Stimulated activated naive CD8-positive, alpha-beta T cell treated with anti-CD3 and anti-CD28 coated beads, Interleukin-15, Interleukin-2, amounts not matched to agents 100 U/mL and 50 U/mL, for 24 hours (primary cell): ENCODE data around the gene NPIPB8.
"Not testable (repeated sequence)": the region's sequence is repeated elsewhere in the genome, so short reads cannot be mapped to it uniquely, and the experiment has no call there.

Experiments
- ATAC-seq: fragments of 150-1000 bp; cut with Tn5 transposase; one replicate; pipeline ENCODE4 v1.10.0; 2021
- DNase-seq: peaks from one replicate; pipeline ENCODE4 v3.0.0; 2021

The NPIPB8 gene

DNA sequence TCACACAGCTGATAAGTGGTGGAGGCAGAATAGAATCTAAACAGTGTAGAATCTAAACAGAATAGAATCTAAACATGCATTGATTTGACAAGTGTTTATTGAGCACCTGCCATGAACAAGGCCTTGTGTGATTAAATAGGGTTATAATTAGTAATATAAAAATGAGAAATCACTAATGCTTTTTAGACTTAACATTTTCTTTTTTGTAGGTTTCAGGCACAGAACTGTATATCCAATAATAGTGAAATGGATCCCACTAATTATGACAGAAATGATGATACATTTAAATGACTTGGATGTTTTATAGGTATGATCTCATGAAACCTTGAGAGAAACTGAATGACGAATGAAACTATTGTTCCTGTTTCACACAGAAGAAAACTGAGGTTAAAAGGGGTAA lies at the start of gene NPIPB8:
NPIPB8 (plus strand) TSS at position 301 of the 400 bp plus-strand sequence. CDS start 296 bp downstream, outside the sequence.
- not testable (repeated sequence) for DNase-seq, ATAC-seq

DNA sequence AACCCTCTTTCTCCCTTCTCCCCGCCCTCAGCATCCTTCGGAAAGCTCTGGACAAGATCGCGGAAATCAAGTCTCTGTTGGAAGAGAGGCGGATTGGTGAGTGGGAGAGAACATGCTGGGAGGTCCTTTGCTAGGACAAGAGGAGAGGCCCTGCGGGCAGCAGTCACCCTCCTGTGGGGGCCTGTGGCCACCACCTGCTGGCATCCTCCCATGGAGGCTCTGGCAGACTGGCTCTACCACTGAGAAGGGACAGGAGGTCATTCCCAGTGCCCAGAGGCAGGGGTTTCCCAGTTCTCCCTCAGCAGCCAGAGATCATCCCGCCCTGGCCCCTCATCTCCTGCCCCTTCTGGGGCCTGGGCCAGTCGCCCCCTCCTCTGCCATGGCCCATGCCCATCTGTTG lies 48.8 kb upstream of the NPIPB8 start:
- ATAC-seq (no peak), DNase-seq (no peak)

DNA sequence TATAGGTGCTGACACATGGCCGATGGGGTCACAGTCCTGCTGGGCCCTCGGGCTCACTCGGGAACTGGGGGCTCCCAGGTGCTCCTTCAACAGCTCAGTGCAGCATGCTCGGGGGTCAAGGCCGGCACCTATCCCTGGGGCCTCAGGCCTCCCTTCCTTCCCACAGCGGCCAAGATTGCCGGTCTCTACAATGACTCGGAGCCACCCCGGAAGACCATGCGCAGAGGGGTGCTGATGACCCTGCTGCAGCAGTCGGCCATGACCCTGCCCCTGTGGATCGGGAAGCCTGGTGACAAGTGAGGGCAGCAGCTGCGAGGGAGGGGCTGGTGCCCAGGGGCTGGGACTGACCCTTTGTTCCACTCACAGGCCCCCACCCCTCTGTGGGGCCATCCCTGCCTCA lies 47.9 kb upstream of the NPIPB8 start:
- ATAC-seq: no peak
- DNase-seq: no peak

DNA sequence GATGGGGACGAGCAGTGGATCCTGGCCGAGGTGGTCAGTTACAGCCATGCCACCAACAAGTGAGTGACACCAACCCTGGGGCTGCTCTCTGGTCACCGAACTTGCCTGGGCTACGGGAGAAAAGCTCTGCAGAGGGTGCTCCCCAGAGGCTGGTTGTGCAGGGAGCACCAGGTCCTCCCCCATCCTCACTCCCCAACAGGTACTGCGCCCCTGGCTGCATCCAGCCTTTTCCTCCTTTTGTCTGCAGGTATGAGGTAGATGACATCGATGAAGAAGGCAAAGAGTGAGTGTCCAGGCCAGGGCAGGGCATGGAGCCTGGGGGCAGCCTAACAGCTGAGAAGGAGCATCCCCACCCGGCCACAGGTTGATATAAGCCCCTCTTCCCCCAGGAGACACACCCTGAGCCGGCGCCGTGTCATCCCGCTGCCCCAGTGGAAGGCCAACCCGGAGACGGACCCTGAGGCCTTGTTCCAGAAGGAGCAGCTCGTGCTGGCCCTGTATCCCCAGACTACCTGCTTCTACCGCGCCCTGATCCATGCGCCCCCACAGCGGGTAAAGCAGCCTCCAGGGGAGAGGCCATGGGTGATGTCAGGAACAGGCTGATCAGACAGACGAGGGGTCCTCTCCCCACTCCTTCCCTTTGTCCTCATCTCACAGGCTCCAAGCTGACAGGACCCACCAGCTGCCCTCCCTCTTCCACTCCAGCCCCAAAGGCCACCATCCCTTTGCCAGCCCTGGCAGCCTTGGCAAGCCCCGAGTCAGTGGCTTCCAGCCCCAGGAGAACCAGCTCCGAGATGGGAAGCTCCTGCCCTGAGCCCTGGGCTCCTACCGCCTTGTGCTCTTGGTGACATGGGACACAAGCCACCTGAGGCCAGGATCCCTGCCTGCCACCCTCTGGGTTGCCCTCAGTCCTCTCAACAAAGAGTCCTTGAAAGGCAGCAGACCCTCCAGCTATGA lies 47.2 kb upstream of the NPIPB8 start:
- DNase-seq: no peak
- no peak for ATAC-seq

DNA sequence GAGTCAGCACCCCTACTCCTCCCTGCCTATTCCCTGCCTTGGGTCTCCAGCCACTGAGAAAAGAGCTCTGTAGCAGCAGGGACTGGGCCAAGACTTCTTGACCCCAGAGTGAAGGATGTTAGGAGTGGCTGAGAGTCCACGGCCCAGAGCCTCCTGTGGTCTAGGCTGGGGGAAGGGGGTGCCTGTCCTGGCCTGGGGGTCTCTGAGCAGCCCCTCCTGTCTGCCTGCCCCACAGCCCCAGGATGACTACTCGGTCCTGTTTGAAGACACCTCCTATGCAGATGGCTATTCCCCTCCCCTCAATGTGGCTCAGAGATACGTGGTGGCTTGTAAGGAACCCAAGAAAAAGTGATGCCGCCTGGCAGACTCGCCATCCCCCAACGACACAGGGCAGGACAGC lies 46.5 kb upstream of the NPIPB8 start:
- ATAC-seq: no peak
- no peak for DNase-seq

DNA sequence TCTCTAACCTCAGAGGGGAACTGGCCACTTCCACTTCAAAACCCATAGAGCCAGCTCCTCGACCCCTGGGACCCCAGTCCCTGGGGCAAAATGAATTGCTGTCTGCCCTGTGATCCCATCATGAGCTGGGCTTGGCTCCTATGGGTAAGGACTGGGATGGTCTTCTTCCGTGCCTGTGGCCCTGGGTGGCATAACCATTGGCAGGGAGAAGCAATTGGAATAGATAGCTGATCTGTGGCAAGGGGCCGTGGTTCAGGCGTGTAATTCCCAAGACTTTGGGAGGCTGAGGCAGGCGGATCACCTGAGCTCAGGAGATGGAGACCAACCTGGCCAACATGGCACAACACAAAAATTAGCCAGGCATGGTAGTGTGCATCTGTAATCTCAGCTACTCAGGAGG lies 45.4 kb upstream of the NPIPB8 start:
- no peak for DNase-seq
- ATAC-seq: no peak

DNA sequence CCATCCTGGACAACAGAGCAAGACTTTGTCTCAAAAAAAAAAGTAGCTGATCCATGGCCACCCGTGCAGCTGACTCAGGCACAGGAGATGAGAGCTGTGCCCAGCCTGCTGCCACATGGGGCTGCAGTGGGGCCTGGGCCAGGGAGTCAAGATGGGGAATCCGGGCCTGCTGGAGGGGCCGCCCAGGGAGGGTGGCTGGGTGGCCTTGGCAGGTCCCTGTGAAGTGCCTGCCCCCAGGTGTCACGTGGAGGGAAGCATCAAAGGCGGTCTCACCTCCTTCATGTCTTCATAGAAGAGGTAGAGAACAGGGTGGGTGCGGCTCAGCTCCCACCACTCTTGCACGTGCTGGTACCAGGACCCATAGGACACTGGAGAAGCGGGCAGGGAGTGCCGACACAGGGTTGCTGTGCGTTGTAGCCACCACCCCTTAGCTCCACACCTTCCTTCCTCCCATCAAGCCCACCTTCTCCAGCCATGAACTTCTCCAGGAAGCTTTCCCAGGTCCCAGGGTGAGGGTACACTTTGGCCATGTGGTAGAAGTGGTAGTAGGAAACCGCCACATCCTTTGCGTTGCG lies 44.8 kb upstream of the NPIPB8 start:
- DNase-seq: no peak
- no peak for ATAC-seq

DNA sequence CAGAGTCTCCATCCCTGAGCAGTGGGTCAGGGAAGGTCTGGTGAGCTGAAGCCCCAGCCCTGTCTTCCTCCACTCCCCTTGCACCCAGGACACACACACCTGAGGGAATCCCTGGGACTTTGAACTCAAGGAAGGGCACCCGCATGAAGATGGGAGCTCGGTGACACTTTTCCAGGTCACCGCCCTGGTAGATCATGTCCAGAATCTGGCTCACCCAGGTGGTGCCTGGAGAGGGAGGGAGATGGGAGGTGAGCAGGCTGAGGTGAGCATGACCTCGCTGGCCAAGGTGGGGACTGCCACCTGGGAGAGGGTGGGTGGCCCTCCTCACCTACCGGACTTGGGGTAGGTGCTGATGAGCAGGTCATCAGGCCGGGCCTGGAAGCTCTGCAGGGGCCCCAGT lies 42.4 kb upstream of the NPIPB8 start:
- DNase-seq, ATAC-seq: not testable (repeated sequence)

DNA sequence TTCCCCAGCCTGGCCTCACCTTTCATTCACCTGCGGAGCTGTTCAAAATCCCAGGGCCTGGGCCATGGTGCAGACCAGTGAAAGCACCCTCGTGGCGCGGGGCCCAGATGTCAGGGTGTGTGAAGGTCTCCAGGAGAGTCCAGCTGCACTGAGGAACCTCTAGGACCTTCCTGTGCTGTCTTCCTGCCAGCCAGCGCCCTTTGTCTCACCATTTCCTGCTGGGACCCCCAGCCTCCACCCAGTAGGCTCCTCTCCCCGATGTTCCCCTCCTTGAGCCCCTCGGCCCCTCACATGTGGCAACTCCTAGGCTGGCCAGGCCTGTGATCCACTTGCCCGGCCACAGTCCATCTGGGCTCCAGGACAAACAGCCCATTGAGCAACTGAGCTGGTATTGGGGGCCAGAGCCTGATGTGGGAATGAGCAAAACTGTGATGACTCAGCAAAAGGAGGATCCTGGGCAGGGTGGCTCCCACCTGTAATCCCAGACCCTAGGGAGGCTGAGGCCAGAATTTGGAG lies 41.7 kb upstream of the NPIPB8 start:
- DNase-seq: no peak
- ATAC-seq: no peak

DNA sequence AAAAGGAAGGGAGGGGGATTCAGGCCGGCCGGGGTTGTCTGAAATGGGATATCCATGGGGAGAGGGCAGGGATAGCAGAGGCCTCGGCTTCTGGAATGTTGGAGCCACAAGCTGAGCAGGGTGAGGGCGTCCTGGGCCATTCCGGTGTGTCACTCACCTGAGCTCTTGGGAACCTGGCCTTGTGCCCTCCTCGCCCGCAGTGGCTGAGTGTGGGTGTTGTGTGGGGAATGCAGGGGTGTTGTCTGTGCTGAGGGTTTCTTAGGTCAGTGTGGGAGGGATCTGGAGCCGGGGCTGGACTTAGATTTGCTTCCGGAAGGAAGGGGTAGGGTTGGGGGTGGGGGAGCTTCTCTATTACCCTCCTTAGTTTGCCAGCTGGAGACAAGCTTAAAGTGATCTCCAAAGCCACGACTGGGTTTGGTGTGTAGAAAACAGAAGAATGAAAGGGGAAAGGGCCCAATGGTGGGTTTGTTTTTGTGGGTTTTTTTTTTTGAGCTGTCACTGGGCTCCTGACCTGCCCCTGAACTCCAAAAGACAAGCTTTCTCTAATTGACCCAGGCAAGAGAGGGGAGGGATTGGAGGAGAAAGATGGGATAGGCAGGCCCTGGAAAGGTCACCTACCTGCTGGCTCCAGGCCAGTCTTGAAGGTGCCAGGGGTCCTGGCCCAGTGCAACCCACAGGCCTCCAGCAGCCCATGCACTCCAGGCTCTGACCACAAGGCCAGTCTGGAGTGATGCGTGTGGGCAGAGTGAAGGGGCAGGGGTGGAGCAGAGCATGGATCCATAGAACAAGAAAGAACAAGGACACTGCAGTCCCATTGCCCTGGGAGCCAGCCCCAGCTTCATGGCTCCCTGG lies 40.8 kb upstream of the NPIPB8 start, which contains the start of gene SULT1A2:
SULT1A2 (minus strand) TSS at position 211 of the 852 bp plus-strand sequence. CDS start 1,120 bp downstream, outside the sequence.
- ATAC-seq: no peak
- DNase-seq: no peak

DNA sequence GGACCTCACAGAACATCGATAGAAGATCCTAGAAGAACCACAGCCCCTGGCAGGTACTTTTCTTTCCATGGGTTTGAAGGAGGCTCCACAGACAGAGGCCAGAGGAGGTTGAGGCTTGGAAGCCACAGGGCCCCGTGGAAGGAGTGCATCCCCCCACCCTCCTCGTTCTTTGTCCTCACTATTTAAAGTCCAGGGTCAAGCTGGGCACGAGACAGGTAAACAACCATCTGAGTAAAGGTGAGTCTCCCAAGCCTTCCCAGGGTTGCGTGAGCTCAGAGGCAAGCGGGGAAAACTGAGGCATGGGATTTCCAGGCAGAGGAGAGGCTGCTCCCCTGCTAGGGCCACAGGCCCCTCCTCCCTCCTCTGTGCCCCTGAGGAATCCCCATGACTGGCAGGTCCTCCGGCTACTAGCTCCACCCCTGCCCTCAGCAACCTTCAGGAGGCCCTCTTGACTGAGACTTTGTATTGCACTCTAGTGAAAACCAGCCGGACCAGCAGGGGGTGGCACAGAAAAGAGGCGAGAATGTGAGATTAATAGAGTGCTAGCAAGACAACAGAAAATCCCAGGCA lies 40.1 kb upstream of the NPIPB8 start:
- DNase-seq (no peak), ATAC-seq (no peak)

DNA sequence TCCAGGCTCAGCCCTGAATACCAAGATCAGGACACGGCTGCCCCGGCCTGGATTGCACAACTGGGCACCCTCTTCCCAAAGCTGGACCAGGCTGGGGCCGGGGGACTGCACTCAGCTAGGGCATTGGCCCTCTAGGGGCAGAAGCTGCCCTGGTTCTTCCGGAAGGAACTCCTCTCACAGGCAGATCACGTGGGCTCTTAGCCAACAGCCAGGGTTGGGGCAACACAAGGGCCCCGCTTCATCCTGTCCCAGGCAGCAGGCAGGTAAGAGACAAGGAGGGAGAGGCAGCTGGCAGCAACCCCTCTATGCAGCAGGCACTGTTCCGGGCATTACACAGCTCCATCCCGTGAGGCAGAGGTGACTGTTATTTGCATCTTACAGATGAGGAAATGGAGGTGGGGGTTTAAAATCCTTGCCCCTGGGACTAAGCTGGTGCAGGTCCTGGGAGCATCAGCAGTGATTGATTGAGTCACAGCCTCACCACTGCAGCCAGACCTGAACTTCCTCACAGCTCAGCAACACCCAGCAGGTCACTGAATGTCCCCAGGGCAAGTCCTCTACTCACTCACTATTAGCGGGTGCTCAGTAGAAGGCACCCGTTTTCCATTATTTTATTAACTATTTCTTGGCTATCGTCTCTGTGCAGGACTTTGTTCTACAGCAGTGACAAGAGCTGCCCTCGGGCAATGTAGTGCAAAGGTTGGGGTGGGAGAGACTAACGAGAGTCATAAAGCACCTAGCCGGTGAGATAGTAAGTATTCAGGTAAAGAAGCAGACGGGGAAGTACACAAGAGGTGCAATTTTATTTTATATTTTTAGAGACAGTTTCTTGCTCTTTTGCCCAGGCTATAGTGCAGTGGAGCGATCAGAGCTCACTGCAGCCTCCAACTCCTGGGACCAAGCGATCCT lies 38.2 kb upstream of the NPIPB8 start:
- ATAC-seq: peak; percentile 70
- not testable (repeated sequence) for DNase-seq

DNA sequence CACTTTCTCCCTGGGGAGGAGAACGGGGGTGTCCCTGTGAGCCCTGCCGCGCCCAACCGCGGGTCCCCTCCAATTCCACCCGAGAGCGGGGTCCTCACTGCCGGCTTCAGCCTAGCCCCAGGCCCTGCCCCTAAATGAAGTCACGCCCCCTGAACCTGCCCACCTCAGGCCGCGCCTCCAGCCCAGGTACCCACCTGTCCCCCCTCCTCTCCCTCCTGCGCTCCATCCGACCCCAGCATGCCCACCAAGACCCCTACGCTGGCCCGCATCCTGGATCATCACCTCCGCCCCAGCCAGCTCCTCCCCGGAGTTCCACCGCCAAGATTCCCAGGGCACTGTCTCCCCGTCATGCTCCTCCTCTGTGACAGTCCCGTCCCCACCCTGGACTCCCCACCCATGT lies 36.9 kb upstream of the NPIPB8 start:
- ATAC-seq: not testable (repeated sequence)

DNA sequence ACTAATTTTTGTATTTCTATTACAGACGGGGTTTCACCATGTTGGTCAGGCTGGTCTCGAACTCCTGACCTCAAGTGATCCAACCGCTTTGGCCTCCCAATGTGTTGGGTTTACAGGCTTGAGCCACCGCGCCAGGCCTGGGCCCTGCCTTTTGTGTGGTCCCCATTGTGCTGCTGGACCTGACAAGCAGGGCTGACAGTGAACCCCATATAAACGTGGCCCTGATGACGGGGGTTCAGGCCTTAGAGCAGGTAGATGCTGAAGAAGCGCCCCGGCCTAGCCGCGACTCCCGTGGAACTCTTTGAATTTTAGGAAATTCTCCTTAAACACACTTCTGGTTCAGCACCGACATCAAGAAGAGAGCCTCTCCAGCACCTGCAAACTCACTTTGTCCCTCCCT lies 36.3 kb upstream of the NPIPB8 start:
- not testable (repeated sequence) for ATAC-seq, DNase-seq

More for the DNA sequence above, 36.9 kb upstream of the NPIPB8 start:
- DNase-seq: not testable (repeated sequence)

DNA sequence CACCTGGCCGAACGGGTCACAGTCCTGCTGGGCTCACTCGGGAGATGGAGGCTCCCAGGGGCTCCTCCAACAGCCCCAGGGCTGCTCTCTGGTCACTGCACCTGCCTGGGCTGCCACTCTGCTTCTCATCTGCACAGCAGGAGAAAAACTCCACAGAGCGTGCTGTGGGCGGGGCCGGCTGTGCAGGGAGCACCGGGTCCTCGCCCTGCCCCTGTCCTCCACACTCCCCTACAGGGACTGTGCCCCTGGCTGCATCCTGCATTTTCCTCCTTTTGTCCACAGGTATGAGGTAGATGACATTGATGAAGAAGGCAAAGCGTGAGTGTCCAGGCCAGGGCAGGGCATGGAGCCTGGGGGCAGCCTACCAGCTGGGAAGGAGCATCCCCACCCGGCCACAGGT lies 35.8 kb upstream of the NPIPB8 start:
- ATAC-seq, DNase-seq: not testable (repeated sequence)

DNA sequence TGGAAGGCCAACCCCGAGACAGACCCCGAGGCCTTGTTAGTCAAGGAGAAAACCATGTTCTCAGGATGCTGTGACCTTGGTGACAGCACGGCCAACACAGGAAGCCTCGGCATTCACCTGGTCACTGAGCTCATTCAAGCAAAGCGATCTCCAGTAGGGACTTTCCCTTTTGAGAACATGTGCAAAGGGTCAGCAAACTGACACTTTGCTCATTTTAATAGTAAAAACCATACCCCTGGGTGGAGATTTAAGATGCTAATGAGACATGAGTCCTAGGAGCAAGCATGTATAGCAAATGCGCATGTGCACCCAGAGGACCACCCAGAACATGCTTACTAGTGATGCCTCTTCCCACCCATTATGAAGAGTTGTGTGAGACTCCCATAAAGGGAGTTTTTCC lies 35.3 kb upstream of the NPIPB8 start:
- DNase-seq: no peak
- ATAC-seq: no peak

DNA sequence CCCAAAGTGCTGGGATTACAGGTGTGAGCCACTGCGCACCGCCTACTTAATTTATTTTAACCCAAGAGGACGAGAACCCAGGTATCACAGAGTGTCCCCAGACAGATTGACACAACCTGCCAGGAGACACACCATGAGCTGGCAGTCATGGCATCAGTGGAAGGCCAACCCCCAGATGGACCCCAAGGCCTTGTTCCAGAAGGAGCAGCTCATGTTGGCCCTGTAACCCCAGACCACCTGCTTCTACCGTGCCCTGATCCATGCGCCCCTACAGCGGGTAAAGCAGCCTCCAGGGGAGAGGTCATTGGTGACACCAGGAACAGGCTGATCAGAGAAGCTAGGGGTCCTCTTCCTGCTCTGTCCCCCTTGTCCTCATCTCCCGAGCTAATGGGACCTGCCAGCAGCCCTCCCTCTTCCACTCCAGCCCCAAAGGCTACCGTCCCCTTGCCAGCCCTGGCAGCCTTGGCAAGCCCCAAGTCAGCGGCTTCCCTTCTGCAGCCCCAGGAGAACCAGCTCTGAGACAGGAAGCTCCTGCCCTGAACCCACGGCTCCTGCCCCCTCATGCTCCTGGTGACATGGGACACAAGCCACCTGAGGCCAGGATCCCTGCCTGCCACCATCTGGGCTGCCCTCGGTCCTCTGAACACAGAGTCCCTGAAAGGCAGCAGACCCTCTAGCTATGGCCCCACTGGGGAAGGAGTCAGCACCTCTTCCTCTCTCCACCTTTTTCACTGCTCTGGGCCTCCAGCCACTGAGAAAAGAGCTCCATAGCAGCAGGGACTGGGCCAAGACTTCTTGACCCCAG lies 34.3 kb upstream of the NPIPB8 start:
- ATAC-seq (no peak), DNase-seq (no peak)

DNA sequence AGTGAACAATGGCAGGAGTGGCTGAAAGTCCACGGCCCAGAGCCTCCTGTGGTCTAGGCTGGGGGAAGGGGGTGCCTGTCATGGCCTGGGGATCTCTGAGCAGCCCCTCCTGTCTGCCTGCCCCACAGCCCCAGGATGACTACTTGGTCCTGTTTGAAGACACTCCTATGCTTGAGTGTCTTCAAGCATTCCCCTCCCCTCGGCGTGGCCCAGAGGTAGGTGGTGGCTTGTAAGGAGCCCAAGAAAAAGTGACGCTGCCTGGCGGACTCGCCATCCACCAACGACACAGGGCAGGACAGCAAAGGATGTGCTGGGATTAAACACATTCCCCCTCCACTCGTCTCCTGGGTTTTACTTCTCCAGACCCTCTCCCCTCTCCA lies 33.7 kb upstream of the NPIPB8 start:
- no peak for DNase-seq
- no peak for ATAC-seq

DNA sequence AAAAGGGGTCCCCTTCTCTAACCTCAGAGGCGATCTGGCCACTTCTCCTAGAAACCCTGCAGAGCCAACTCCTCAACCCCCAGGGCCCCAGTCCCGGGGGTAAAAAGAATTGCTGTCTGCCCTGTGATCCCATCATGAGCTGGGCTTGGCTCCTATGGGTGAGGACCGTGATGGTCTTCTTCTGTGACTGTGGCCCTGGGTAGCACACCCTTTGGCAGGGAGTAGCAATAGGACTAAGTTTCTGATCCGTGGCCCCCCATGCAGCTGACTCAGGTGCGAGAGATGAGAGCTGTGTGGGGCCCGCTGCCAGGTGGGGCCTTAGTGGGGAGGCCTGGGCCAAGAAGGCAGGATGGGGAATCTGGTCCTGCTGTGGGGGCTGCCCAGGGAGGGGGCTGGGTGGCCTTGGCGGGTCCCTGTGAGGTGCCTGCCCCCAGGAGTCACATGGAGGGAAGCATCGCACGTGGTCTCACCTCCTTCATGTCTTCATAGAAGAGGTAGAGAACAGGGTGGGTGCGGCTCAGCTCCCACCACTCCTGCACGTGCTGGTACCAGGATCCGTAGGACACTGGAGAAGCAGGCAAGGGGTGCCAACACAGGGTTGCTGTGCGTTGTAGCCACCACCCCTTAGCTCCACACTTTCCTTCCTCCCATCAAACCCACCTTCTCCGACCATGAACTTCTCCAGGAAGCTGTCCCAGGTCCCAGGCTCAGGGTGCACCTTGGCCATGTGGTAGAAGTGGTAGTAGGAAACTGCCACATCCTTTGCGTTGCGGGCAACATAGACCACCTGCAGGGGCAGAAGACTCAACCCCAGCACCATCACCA lies 31.4 kb upstream of the NPIPB8 start:
- DNase-seq (no peak), ATAC-seq (no peak)
